Epithelial cell of esophagus (primary cell): Measurements from ENCODE around the gene MUSTN1.

Experiments used
- DNase-seq: peaks from one replicate; pipeline ENCODE4 v3.0.0; 2010; ENCODE audit warnings: low read depth
- H3K4me3 ChIP-seq: 2 replicates; pipeline ENCODE4 v1.5.1; 2011; ENCODE audit warnings: mild to moderate bottlenecking, low read length, control low read depth
- TF ChIP-seq, protein P1 (sequence below): IDR thresholded peaks from 2 replicates; pipeline ENCODE4 v1.5.1; 2011; ENCODE audit warnings: low read depth, mild to moderate bottlenecking, low read length, control low read depth, inconsistent platforms; ENCODE audit not compliant: insufficient read depth; ENCODE audit errors: missing control alignments

Gene MUSTN1

GRCh38 chr3:52847241-52847640, 12.4 kb upstream of the MUSTN1 start:
- DNase-seq: no peak
- no peak overlapping the region for H3K4me3 ChIP-seq
- TF ChIP-seq, protein P1, sequence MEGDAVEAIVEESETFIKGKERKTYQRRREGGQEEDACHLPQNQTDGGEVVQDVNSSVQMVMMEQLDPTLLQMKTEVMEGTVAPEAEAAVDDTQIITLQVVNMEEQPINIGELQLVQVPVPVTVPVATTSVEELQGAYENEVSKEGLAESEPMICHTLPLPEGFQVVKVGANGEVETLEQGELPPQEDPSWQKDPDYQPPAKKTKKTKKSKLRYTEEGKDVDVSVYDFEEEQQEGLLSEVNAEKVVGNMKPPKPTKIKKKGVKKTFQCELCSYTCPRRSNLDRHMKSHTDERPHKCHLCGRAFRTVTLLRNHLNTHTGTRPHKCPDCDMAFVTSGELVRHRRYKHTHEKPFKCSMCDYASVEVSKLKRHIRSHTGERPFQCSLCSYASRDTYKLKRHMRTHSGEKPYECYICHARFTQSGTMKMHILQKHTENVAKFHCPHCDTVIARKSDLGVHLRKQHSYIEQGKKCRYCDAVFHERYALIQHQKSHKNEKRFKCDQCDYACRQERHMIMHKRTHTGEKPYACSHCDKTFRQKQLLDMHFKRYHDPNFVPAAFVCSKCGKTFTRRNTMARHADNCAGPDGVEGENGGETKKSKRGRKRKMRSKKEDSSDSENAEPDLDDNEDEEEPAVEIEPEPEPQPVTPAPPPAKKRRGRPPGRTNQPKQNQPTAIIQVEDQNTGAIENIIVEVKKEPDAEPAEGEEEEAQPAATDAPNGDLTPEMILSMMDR: no peak

GRCh38 chr3:52846432-52846965, 11.7 kb upstream of the MUSTN1 start:
- TF ChIP-seq, protein P1: no peak
- DNase-seq: no peak
- no peak overlapping the region for H3K4me3 ChIP-seq

DNA sequence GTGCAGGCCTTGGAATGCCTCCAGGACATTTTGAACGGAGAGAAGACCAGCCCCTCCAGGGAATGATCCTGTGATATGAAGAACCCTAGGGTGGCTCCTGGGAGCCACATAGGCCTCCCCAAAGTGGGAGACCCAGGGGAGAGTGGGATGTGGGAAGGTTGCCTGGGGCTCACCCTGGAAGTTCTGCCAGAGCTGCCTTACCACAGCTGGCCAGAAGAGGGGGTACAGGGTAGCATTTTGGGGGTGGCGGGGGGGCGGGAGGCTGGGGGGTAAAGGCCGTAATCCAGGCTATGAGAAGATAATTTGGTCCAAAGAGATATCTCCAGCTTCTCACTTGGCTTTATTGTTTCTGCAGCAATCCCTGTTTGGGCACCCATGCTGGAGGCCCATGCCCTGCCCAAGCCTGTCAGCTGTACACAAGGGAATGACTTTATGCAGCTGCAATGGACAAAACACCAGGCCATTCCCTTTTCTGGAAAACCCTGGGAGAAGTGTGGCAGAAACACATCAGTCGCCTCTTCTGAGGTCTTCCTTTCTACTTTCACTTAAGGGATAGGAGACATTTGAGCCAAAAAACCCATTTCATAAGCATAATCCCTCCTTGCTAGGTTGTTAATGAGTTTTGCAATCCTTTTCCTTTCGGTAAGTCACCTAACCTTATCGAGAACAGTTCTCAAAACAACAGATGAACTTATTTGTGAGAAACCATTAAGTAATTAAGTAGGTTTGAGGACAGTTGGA, 11.0 kb upstream of the MUSTN1 start:
- TF ChIP-seq, protein P1: peak; percentile 34
- no peak for DNase-seq

GRCh38 chr3:52845157-52845556, 10.3 kb upstream of the MUSTN1 start:
- no peak overlapping the region for H3K4me3 ChIP-seq
- TF ChIP-seq, protein P1: no peak
- DNase-seq: no peak

More for the DNA sequence above, 11.0 kb upstream of the MUSTN1 start:
- no peak overlapping the region for H3K4me3 ChIP-seq

DNA sequence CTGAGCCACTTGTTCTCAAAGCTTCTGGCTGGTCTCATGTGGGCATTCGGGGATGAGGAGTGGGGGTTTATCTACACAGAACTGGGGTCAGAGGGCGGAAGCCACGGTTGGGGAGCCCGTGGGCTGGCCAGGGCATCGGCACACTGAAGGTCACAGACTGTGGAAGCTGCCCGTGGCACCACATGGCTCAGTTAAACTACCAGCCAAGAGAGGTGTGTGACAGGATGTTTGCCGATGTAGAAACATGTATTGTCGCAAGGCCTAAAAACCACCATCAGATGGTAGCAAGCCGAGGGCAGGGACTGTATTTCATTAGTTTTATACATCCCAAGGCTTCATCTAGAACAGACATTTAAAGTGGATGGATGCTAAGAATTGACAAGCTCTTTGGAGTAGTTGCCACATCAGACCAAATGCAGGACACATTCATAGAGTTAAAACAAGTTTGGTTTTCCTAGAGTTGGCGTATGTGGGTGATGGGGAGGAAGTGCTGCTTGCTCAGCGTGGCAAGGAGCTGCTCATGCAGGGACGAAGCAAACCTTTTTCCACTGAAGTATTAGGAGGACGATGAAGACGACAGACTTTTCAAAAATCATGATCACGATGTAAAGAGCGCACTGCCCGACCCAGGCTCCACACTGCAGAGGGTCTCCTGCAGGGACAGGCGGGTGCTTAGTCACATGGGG, 9.6 kb upstream of the MUSTN1 start:
- no peak overlapping the region for H3K4me3 ChIP-seq
- TF ChIP-seq, protein P1: no peak
- DNase-seq: no peak

GRCh38 chr3:52843881-52844280, 9.1 kb upstream of the MUSTN1 start:
- DNase-seq: no peak
- TF ChIP-seq, protein P1: no peak
- H3K4me3 ChIP-seq: no peak overlapping the region
